Measurements from ENCODE around the gene GRIN2D.

- TF ChIP-seq, protein P1, sequence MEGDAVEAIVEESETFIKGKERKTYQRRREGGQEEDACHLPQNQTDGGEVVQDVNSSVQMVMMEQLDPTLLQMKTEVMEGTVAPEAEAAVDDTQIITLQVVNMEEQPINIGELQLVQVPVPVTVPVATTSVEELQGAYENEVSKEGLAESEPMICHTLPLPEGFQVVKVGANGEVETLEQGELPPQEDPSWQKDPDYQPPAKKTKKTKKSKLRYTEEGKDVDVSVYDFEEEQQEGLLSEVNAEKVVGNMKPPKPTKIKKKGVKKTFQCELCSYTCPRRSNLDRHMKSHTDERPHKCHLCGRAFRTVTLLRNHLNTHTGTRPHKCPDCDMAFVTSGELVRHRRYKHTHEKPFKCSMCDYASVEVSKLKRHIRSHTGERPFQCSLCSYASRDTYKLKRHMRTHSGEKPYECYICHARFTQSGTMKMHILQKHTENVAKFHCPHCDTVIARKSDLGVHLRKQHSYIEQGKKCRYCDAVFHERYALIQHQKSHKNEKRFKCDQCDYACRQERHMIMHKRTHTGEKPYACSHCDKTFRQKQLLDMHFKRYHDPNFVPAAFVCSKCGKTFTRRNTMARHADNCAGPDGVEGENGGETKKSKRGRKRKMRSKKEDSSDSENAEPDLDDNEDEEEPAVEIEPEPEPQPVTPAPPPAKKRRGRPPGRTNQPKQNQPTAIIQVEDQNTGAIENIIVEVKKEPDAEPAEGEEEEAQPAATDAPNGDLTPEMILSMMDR (IDR thresholded peaks at IDR 0.05) = no peak
- TF ChIP-seq POLR2A (IDR thresholded peaks at IDR 0.05) (no peak), POLR2AphosphoS5 (IDR thresholded peaks at IDR 0.05) (no peak), EP300 (IDR thresholded peaks at IDR 0.05) (no peak)
Observed at GRCh38 chr19:48361912-48362311, 31.6 kb upstream of the GRIN2D start.

Data from gastroesophageal sphincter (tissue), 3 donors.